Neutrophil (primary cell): ENCODE results near the gene ATCAY.

Experiments used
- H3K27ac ChIP-seq: fragments of 200-600 bp; sonication (generic); 2 replicates; pipeline ENCODE4 v1.5.1; 2016; ENCODE audit warnings: mild to moderate bottlenecking, moderate library complexity
- H3K27me3 ChIP-seq: fragments of 200-600 bp; sonication (generic); 2 replicates; pipeline ENCODE4 v1.6.0; 2016; ENCODE audit warnings: mild to moderate bottlenecking
- H3K36me3 ChIP-seq: fragments of 200-600 bp; sonication (generic); 2 replicates; pipeline ENCODE4 v1.5.1; 2017
- H3K4me1 ChIP-seq, 2 experiments: fragments of 200-600 bp in 1 of 2; sonication (generic) in 1 of 2; 1 replicate in 1 of 2; 2 replicates in 1 of 2; pipeline versions ENCODE4 v1.5.1 to v1.6.1; 2013 to 2016; ENCODE audit warnings: low read depth in 1 of 2, low read length in 1 of 2, mild to moderate bottlenecking in 1 of 2, moderate library complexity in 1 of 2; ENCODE audit not compliant: control insufficient read depth in 1 of 2, insufficient read depth in 1 of 2
- H3K4me3 ChIP-seq, 2 experiments: fragments of 200-600 bp in 1 of 2; sonication (generic) in 1 of 2; 1 replicate in 1 of 2; 2 replicates in 1 of 2; pipeline ENCODE4 v1.5.1; 2013 to 2016; ENCODE audit warnings: low read depth in 1 of 2, low read length in 1 of 2, mild to moderate bottlenecking in 1 of 2, moderate library complexity in 1 of 2
- H3K9me3 ChIP-seq: fragments of 200-600 bp; sonication (generic); 2 replicates; pipeline ENCODE4 v1.5.1; 2016
- TF ChIP-seq, protein P1 (sequence below): fragments of 200-600 bp; sonication (generic); IDR thresholded peaks from 2 replicates; pipeline ENCODE4 v1.5.1; 2016; ENCODE audit warnings: antibody characterized with exemption

The ATCAY gene

DNA sequence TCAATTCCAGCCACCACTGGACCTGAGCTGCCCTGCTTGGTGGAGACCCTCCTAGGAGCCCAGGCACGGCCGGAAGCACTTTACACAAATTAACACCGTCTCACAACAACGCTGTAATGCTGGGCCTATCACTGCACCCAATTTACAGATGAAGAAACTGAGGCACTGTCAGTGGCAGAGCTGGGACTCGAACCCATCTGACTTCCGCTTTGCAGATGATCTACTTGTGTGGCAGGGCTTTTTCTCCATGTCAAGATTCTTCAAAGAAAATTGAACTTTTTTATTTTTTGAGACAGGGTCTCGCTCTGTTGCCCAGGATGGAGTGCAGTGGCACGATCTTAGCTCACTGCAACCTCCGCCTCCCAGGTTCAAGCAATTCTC is 45.4 kb upstream of the ATCAY start:
- Histone ChIP-seq H3K27ac (no peak overlapping the region), H3K36me3 (no peaks in the 10 kb centered on the region), H3K27me3 (peaks cover 8% of the 10 kb centered on the region)

DNA sequence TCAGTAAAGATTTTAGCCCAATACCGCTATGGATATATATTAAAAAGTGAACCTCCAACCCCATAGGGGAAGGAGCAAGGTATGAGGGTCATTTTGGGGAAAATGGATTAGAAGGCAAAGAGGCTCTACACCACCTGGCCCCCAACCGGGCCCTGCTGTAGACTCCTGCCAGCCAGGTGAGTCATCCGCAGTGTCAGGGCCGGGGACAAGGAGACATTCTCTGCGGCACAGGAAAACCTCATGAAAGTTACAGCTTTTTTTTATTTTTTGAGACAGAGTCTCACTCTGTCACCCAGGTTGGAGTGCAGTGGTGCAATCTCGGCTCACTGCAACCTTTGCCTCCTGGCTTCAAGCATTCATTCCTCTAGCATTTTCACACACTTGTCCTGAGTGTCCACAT is 43.6 kb upstream of the ATCAY start:
- TF ChIP-seq, protein P1, sequence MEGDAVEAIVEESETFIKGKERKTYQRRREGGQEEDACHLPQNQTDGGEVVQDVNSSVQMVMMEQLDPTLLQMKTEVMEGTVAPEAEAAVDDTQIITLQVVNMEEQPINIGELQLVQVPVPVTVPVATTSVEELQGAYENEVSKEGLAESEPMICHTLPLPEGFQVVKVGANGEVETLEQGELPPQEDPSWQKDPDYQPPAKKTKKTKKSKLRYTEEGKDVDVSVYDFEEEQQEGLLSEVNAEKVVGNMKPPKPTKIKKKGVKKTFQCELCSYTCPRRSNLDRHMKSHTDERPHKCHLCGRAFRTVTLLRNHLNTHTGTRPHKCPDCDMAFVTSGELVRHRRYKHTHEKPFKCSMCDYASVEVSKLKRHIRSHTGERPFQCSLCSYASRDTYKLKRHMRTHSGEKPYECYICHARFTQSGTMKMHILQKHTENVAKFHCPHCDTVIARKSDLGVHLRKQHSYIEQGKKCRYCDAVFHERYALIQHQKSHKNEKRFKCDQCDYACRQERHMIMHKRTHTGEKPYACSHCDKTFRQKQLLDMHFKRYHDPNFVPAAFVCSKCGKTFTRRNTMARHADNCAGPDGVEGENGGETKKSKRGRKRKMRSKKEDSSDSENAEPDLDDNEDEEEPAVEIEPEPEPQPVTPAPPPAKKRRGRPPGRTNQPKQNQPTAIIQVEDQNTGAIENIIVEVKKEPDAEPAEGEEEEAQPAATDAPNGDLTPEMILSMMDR: no peak
- H3K36me3 ChIP-seq: no peaks in the 10 kb centered on the region
- H3K4me3 ChIP-seq: no peak overlapping the region
- H3K9me3 ChIP-seq: no peaks in the 10 kb centered on the region
- no peaks in the 10 kb centered on the region for H3K4me1 ChIP-seq
- H3K27me3 ChIP-seq: peaks cover 7% of the 10 kb centered on the region
- H3K27ac ChIP-seq: no peak overlapping the region

More for the DNA sequence above, 45.4 kb upstream of the ATCAY start:
- TF ChIP-seq, protein P1: no peak
- no peak overlapping the region for H3K4me3 ChIP-seq
- no peaks in the 10 kb centered on the region for H3K9me3 ChIP-seq
- no peaks in the 10 kb centered on the region for H3K4me1 ChIP-seq

DNA sequence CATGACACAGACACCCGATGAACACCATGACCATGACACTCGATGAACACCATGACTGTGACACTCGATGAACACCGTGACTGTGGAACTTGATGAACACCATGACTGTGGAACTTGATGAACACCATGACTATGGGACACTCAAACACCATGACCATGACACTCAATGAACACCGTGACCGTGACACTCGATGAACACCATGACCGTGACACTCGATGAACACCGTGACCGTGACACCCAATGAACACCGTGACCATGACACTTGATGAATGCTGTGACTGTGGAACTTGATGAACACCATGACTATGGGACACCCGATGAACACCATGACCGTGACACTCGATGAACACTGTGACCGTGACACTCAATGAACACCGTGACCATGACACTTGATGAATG is 43.2 kb upstream of the ATCAY start:
- Histone ChIP-seq H3K27me3 (peaks cover 6% of the 10 kb centered on the region), H3K4me3 (no peak overlapping the region), H3K9me3 (no peaks in the 10 kb centered on the region), H3K36me3 (no peaks in the 10 kb centered on the region), H3K27ac (no peak overlapping the region), H3K4me1 (no peaks in the 10 kb centered on the region)
- TF ChIP-seq, protein P1: no peak

DNA sequence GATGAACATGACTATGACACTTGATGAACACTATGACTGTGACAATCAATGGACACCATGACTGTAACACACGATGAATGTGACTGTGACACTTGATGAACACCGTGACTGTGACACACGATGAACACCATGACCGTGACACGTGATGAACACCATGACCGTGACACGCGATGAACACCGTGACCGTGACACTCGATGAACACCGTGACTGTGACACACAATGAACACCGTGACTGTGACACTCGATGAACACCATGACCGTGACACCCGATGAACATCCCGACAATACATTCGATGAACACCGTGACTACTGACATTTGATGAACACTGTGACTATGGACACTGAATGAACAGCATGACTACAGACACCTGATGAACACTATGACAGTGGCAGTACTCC is 42.6 kb upstream of the ATCAY start:
- H3K4me1 ChIP-seq: no peaks in the 10 kb centered on the region
- TF ChIP-seq, protein P1: no peak
- H3K4me3 ChIP-seq: no peak overlapping the region
- H3K36me3 ChIP-seq: no peaks in the 10 kb centered on the region
- H3K27ac ChIP-seq: no peak overlapping the region
- H3K9me3 ChIP-seq: no peaks in the 10 kb centered on the region
- H3K27me3 ChIP-seq: peaks cover 6% of the 10 kb centered on the region

DNA sequence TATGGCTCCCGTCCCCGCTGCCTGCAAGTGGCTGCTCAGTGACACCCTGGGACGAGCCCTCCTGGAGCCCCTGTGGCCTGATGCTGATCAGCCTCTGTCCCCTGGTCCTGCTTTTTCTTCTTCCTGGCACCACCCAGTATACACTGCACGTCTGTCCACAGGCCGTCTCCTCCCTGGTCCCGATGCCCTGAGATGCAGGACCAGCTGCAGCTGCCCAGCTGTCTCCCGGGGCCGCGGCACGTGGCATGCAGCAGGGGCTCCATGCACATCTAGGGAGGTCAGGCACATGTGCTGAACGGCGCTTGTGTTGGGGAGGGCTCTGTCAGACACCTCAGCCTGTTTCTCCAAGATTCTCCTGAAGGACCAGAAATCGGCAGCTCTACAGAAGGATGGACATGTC is 41.8 kb upstream of the ATCAY start:
- H3K4me3 ChIP-seq: no peak overlapping the region

More for the DNA sequence above, 41.8 kb upstream of the ATCAY start:
- Histone ChIP-seq H3K9me3 (no peaks in the 10 kb centered on the region), H3K27ac (no peak overlapping the region), H3K27me3 (peaks cover 6% of the 10 kb centered on the region), H3K4me1 (no peaks in the 10 kb centered on the region), H3K36me3 (no peaks in the 10 kb centered on the region)
- TF ChIP-seq, protein P1: no peak
